ENCODE data around the gene SPNS1.

Gene SPNS1

GRCh38 chr16:29030086-29030840, 55.7 kb downstream of the SPNS1 start:
- DNase-seq: no peak

Measured in NCI-H2081 treated with DMSO at 0.1 percent for 48 hours (cell line).